HG03196 (cell line): ENCODE measurements around the gene ISYNA1.
A peak's percentile ranks its signal among the peaks of the same experiment; 100 is the strongest.

Experiments
- ATAC-seq: cut with Tn5 transposase; IDR thresholded peaks from one replicate; pipeline ENCODE4 v1.9.1; 2021; ENCODE audit not compliant: unreplicated experiment

ISYNA1 gene

DNA sequence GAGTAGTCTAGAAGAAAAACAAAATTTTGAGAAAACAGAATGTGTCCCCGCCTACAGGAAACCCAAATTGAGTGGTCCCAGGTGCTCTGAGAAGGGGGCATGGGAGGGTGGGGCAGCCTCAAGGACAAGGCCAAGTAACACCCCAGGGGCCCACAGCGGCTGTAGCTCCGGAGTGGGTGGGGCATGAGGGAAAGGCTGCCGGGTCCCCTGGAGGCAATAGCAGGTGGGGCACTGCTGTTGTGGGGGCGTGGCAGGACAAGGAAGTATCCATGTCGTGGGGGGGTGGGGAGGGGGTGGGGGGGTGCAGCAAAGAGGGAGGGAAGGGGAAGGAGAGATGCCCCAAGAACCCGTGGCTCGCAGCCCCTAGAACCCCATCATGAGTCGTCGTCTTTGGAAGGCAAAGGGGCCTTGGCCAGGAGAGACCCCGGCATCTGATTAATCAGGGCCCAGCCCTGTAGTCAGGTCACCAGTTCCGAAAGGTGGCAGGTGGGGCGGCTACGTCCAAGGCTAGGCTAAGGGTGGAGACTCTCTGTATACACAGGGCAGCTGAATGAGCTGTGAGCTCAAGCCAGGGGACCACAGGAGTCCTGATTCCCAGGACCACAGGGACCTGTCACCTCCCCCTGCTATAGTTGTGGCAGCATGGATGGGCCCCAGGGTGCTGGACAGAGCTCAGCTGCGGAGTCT, 7.5 kb upstream of the ISYNA1 start:
- ATAC-seq = no peak

DNA sequence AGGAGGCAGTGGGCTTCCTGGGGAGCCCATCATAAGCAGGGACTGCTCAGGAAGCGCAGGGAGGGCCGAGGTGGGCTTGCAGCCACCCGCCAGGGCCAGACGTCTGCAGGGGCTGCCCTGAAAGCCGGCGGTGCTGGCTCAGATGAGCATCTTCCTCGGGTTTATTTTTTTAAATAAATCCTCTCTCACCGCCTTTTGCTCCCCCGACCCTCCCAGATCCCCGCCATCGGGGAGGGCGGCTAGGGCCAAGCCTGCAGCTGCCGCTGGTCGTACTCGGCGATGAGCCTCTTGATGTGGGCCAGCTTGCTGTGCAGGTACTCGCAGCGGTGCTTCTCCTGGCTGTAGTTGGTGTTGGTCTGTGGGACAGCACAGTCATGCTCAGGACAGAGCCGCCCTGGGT, 6.6 kb upstream of the ISYNA1 start:
- no peak for ATAC-seq

DNA sequence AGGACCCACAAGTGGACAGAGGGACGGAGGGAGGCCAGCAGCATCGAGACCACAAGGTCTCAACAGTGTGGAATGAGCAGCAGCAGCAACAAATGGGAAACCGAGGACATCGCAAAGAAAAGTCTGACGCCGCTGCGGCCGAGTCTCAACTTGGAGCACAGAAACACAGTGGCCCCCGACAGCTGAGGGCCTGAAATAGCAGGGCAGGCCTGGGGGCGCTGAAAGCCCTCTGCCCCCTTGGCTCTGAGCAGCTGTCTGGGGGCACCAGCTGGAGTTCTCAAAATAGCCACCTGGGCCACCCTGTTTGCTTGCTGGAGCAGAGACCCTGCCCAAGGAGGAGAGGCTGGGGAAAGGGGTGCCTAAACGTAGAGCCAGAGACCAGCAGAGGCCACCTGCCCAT, 5.9 kb upstream of the ISYNA1 start:
- ATAC-seq = no peak

DNA sequence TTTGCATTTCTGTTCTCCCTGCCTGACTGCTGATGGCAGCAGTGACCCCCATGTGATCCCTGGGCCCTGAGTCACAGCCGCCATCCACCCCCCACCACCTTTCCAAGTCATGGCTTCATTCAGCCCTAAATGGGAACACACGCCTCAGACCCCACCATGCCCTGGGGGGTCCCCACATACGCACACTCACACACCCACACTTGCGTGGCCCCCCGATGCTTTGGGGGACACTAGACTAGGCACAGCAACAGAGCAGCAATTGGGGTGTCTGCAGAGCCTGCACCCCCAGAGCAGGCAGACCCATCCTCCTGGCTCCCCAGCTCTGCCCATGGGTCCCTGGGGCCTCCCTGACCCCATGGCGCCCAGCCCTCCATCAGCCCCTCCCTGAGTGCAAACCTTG, 5.5 kb upstream of the ISYNA1 start:
- ATAC-seq = no peak

DNA sequence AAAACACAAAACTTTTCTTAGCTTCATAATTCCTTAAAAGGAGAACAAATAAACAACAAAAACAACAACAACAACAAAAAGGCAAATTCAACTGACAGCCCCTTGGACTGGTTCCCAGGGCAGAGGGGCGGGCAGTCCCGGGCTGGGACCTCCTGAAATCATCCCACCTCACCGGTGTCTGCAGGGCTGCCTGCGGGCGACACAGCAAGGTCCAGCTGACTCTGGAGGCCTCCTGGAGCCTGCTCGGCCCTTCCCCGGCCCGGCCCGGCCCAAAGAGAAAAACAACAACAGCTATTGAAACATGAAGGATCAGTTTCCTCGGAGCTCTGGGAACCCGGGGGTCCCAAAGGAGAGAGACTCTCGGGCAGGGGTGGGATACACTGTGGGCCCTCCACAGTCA, 5.0 kb upstream of the ISYNA1 start:
- ATAC-seq = no peak

DNA sequence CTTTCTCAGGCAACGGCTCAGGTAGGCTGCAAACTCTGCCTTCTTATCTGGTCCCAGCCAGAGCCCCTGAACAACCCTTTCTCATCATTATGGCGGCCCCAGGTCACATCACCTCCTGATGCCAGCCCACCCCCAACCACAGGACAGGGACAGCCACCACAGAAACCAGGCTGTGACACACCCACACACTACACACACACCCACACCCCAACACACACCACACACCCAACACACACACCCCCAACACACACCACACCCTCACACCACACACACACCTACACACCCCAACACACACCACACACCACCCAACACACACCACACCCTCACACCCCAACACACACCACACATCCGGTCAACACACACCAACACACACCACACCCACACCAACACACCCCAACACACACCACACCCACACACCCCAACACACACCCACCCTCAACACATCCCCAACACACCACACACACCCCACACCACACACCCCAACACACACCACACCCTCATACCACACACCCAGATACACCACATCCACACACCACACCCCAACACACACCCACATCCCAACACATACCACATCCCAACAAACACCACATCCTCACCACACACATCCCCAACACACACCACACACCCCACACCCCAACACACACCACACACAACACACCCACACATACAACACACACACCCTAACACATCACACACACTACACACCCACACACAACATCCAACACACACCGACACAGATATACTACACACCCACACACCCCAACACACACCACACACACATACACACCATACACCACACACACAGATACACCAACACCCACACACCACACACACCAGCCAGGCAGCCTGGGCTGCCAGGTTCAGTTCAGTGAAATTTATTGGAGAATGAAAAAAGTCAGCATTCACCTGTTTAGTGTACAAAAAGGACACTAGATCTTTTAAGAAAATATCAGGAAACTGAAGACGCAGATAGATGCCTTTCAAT, 4.2 kb upstream of the ISYNA1 start:
- ATAC-seq = no peak

DNA sequence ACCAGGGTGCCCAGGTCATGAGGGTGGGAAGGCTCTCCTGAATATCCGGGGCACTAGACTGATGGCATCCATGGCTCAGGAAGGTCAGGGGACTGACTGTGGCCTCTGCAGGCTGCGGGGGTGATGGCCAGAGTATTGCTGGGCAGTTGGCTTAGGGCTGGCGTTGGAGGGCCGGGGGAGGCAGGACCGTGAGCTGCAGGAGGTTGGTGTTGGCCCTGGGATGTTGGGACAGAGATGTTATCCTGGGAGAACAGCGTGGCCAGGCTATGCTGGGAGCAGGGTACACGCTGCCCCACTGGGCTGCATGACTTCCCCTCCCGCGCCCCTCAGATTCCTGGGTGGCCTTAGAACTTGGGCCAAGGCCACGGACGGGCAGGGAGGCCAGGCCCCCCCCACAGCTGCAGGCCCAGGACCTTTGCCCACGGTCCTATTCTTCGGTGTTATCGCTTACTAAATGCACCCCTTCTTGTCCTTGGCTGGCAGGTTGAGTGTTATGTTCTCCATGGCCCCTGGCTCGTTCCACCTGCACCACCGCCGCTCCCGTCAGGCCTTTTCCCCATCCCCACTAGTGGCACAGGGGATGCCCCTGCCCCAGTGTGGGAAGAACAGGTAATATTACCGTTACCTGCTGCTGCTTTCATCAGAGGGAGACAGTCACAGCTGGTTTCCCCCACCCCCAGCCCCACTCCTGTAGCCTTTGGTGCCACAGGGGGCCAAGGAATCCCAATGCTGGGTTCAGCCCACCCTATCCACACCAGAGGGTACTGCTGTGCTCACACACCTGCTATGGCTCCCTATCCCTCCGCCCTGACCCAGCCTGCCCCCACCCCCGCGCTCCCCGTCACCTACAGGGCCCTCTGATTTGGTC, 3.2 kb upstream of the ISYNA1 start:
- ATAC-seq = no peak

DNA sequence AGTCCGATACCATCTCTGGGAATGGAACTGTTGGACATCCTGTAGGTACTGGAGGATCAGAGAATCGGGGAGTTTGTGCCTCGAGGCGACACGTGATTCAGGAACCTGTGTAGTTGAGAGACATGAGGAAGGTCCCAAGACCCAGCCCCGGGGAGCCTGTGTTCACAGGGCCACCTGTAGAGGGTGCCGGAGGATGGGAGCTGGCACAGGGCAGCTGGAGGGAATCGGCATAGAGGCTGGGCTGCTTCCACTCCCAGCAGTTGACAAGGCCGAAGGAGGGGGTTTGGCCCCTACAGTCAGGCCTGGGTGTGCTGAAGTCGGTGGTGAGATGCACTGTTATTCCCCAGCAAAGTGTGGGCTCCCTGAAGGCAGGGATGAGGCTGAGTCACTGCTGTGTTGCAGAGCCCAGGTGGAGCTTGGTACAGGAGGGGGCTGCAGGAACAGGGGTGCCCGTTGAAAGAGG, 2.5 kb upstream of the ISYNA1 start:
- no peak for ATAC-seq

DNA sequence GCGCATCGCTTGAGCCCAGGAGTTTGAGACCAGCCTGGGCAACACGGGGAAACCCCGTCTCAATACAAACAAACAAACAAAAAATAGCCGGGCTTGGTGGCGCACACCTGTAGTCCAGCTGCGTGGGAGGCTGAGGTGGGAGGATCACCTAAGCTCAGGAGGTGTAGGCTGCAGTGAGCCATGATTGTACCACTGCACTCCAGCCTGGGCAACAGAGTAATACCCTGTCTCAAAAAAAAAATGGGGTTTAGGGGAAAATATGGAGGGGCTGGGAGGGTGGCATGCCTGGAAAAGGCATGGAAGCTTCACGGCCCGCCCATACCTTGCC, 1.9 kb upstream of the ISYNA1 start:
- ATAC-seq = no peak

DNA sequence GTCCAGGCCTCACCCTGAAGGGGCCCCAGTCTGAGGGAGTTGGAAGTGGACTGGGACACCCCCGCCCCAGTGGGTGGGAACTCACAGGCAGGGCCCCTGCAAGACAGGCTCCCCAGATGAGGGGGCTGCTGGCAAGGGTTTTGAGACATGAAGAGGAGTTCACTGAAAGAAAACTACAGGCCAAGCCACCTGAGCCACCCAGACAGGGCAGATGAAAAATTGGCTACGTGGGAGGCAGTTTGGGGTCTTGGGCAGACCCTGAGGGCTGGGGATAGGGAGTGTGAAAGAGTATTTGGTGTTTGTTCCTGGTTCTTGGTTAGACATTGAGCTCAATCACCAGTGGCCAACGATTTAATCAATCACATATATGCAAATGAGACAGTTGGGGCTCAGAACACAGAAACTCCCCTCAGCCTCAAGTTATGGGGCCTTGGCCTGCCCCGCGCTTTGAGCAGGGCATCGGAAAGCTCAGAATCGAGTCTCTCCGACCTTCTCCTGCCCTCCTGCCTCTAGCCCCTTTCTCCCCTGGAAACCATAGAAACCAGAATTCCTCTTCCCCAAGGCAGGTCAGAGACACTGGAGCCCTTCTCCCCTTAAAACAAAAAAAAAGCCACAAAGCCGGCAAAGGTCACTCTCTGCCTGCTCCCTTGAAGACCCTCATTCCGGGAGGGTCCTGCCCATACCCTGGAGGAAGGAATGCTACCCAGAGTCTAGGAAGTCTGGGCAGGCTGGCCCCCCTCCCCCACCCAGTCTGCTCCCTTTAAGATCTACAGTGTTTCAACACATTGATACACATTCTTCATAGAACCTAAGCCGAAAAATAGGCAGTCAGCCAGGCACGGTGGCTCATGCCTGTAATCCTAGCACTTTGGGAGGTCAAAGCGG, 1.3 kb upstream of the ISYNA1 start:
- ATAC-seq = no peak

DNA sequence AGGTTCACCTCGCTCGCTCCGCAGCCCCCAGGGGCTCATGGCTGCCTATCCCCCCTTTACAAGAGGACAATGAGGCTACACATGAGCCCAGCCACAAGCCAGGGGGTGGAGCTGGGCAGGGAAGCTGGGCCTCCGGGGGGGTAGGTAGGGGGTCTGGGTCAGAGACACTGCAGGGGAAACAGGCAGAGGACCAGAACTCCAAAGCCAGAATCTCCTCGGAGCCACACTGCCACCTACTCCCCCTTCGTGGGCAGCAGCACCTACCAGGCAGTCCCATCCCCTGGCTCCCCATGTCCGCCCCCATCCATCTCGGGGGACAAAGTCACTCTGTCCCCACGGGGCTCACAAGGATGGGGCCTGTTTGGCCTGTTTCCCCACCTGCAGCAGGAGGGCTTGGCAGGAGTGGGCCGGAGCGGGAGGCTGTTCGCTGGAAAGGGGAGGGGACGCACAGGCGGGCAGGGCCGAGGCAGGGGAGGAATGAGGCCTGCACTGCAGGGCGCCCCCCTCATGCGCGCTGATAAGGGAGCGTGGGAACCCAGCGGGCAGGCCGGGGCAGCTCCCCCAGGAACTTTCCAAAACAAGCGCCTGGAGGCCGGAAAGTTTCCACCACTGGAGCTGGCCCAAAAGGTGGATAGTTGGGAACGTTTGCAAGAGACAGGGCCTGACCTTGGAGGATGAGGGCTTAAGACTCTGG, 545 bp upstream of the ISYNA1 start:
- ATAC-seq = no peak

DNA sequence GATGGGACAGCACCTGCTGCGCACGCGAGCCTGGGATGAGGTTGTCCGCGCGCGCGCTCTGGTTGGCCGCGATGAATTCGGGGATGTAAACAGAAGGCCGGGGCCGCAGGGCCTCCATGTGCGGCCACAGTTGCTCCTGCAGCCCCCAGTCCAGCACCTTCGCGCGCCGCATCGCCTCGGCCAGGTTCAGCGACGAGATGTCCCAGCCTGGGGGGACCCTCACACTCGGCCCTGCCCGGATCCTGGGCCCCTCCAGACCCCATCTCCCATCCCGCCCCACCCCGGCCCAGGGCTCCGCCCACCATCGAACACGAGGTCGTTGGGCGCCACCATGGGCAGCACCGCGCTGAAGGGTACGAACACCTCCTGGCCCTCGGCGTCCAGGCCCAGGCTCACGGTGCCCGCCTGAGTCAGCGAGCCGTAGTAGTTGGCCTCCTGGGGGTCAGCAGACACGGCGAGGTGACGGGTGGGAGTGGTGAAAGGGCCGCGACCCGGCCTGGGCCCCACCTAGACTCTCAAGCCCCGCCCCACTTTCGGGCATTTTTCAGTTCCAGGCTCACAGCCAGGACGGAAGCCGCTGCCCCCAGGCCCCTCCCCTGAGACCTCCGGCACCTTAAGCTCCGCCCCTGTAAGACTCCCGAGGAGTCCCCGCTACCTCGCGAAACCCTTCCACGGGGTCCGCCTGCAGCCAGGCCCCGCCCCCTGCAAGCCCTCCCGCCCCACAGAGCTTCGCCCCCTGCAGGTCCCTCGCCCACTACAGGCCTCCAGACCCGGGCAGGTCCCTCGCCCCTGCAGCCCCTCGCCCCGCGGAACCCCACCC, 1.1 kb downstream of the ISYNA1 start:
- ATAC-seq = peak; percentile 44

DNA sequence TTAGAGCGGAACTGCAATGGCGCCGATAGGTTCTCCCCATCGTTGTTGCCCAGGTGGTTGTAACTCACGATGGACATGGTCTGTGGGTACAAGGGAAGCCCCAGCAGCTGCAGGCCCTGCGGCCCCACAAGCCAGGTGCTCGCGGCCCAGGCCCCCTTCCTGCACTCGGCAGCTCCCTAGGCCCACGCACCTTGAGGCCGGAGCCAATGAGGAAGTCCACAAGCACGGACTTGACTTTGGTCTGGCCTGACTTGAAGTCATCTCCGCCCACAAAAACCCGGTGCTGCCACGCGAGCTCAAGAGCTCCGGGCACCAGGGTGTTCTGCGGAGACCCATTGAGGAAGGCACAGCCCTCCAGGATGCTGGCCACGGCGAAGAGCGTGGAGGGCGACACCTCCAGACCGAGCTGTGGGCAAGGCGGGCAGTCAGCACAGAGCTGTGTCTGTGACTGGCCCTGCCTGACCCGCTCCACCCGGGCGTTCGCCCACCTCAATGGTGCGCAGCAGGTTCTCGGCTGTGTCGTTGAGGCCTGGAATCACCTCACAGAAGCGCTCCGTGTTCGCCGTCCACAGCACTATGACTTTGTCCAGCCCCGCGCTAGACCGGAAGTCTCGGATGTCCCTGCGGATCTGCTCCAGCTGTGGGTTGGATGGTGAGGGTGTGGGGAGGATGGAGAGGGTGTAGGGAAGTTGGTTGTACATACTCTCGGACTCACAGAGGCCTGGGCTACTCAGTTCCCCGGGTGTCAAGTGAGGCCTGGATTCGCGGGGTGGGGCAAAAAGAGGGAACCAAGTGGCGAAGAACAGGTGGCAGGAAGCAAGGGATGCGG, 1.9 kb downstream of the ISYNA1 start:
- ATAC-seq = no peak

DNA sequence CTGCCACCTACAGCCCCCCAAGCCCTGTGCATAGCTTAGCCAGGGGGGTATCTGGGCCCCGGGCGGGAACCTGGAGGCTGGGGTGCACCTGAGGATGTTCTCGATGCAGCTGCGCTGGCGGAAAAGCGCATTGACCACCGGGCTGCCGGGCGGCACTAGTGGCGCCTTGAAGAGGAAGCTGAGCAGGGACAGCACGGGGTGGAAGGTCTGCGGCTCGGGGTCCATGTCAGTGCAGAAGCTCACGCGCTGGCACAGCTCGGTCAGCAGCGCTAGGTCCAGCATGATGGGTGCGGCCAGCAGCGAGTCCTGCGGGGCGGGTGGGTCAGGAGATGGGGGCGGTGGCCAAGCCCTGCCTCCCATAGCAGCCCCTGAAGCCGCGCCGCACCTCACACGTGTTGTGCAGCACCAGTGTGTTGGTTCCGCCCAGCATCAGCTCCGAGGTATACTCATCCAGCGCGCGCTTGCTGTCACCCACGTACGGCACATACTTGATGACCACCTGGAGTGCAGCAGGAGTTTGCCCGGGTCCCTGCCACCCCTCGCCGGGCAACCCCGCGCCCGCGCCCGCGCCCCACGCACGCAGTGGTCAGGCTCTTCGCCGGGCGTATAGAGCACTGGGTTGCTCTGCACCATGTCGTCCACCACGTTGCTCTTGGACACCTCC, 2.6 kb downstream of the ISYNA1 start:
- no peak for ATAC-seq

DNA sequence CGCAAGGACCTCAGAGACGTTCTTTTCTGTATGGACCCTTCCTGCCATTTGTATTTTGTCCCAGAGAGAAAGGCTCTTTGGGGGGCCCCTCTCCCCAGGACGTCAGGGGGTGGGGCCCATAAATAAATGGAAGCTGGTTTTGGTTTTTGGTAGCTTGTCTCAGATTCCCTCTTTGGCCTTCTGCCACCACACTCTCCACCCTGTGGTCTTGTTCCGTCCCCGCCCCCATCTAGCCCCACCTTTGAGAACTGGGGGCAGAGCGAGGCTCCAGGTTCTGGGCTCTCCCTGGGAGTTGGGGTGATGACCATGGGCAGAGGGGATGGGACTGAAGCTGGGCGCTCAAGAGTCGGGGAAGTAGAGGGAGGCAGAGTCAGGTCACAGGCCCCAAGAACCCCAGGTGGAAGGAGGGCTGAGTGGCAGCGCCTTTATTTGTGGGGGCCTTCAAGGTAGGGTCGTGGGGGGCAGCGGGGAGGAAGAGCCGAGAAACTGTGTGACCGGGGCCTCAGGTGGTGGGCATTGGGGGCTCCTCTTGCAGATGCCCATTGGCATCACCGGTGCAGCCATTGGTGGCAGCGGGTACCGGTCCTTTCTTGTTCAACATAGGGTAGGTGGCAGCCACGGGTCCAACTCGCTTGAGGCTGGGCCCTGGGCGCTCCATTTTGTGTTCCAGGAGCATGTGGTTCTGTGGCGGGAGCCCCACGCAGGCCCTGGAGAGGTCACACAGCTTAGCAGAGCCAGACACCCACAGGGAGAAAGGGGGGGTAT, 3.3 kb downstream of the ISYNA1 start:
- ATAC-seq = no peak

DNA sequence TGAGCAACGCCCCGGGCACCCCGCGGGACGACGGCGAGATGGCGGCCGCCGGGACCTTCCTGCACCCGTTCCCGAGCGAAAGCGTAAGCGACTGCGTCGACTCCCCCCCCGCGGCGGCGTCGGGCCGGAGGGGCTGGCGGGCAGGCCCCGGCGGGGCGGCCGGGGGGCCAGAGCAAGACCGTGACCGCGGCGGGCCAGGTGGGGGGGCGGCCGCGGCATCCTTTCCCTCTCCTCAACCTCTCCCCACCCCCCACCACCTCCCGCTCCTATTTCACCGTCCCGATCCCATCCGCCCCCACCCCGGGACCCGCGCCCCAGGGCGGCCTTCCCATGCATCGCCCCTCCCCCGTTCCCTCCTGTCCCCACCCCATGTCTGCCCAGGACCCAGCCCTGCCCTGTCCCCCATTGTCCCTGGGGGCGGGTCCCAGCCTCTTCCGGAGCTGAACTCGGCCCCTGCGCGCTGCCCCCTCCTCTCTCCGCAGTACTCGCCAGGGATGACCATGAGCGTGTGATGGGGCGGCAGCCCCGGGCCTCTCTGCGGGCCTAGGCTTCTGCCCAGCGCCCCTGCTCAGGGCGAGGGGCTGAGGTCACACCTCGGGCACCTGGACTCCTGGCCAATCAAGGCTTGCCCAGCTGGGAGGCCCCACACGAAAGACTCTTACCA, 4.1 kb downstream of the ISYNA1 start:
- ATAC-seq = no peak
